Measurements from ENCODE around the gene ZYG11A. TPM values are rescaled to one million over a fixed set of nuclear protein-coding genes. Genes with fewer than 3 reads are reported as not detected.

ZYG11A gene
- total and polyA plus RNA-seq, 2 donors from 2014 or later: 0.28 to 0.84 TPM

DNA sequence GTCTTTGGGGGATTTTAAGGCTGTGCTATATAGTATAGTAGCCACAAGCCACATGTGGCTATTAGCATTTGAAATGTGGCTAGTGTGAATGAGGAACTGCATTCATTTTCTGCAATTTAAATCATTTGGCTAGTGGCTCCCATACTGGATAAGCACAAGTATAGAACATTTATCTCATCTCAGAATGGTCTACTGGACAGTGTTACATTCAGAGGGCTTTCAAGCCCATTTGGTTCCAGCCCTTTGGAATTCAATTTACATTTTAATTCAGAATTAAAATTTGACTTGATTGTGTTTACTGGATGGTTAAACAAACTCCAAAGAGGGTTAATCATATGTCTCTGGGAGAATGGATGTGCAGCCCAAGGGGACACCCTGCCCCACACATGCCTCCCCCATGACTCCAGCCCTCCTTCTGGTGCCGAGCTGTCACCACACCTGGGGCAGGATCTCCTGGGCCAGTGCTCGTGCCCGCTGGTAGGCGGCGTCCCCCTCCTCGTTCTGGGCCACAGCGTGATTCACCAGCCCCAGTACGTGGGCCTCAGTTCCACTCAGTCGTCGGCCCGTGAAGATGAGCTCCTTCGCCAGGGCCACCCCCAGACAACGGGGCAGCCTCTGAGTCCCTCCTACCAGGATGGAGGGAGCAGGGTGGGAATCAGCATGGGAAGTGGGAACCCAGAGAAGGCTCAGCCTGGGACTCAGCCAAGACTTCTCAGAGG, 61.8 kb downstream of the ZYG11A start:
- DNase-seq (no peak), FAIRE-seq (no peak)
- Histone ChIP-seq H3K4me3 (ENCODE audit: low read length in 3 of 3) (no peak overlapping the region), H3K27ac (ENCODE audit: low read depth in 2 of 2, low read length in 2 of 2) (no peak overlapping the region), H3K9ac (ENCODE audit: low read length in 3 of 3) (no peak overlapping the region), H3K9me3 (ENCODE audit: control insufficient read depth in 2 of 3, insufficient read depth in 1 of 3, low read length in 3 of 3) (no peaks in the 10 kb centered on the region), H3K27me3 (ENCODE audit: control insufficient read depth, insufficient read depth, low read length) (no peaks in the 10 kb centered on the region), H3K4me1 (ENCODE audit: control insufficient read depth in 2 of 3, insufficient read depth in 2 of 3, low read depth in 1 of 3, low read length in 3 of 3) (peaks cover 0 to 11% (median 10%) of the 10 kb centered on the region in 3 donors), H3K36me3 (ENCODE audit: control insufficient read depth in 2 of 3, insufficient read depth in 3 of 3, low read length in 3 of 3) (peaks cover 0 to 5% (median 0%) of the 10 kb centered on the region in 3 donors)
- intact Hi-C loops (cut with DNase I): no loop called here
- TF ChIP-seq, protein P1, sequence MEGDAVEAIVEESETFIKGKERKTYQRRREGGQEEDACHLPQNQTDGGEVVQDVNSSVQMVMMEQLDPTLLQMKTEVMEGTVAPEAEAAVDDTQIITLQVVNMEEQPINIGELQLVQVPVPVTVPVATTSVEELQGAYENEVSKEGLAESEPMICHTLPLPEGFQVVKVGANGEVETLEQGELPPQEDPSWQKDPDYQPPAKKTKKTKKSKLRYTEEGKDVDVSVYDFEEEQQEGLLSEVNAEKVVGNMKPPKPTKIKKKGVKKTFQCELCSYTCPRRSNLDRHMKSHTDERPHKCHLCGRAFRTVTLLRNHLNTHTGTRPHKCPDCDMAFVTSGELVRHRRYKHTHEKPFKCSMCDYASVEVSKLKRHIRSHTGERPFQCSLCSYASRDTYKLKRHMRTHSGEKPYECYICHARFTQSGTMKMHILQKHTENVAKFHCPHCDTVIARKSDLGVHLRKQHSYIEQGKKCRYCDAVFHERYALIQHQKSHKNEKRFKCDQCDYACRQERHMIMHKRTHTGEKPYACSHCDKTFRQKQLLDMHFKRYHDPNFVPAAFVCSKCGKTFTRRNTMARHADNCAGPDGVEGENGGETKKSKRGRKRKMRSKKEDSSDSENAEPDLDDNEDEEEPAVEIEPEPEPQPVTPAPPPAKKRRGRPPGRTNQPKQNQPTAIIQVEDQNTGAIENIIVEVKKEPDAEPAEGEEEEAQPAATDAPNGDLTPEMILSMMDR (IDR thresholded peaks at IDR 0.05; ENCODE audit: borderline replicate concordance, extremely low read depth, insufficient read depth): no peak

- no peak overlapping the region for H3K4me3 ChIP-seq (ENCODE audit: low read length in 3 of 3)
- no peaks in the 10 kb centered on the region for H3K27me3 ChIP-seq (ENCODE audit: control insufficient read depth, insufficient read depth, low read length)
- H3K9ac ChIP-seq (ENCODE audit: low read length in 3 of 3): no peak overlapping the region
- no peak for FAIRE-seq
- peaks cover 0 to 5% (median 4%) of the 10 kb centered on the region in 3 donors for H3K36me3 ChIP-seq (ENCODE audit: control insufficient read depth in 2 of 3, insufficient read depth in 3 of 3, low read length in 3 of 3)
- intact Hi-C loops (cut with DNase I): no loop called here
- TF ChIP-seq, protein P1 (IDR thresholded peaks at IDR 0.05; ENCODE audit: borderline replicate concordance, extremely low read depth, insufficient read depth): peak; percentile 18
- H3K9me3 ChIP-seq (ENCODE audit: control insufficient read depth in 2 of 3, insufficient read depth in 1 of 3, low read length in 3 of 3): no peaks in the 10 kb centered on the region
- no peak overlapping the region for H3K27ac ChIP-seq (ENCODE audit: low read depth in 2 of 2, low read length in 2 of 2)
- peaks cover 0 to 11% (median 10%) of the 10 kb centered on the region in 3 donors for H3K4me1 ChIP-seq (ENCODE audit: control insufficient read depth in 2 of 3, insufficient read depth in 2 of 3, low read depth in 1 of 3, low read length in 3 of 3)
- peak in 1 of 5 donors; percentile 31 for DNase-seq
Measured at GRCh38 chr1:52904927-52905698, 62.6 kb downstream of the ZYG11A start.

- Histone ChIP-seq H3K27me3 (ENCODE audit: control insufficient read depth, insufficient read depth, low read length) (no peaks in the 10 kb centered on the region), H3K4me1 (ENCODE audit: control insufficient read depth in 2 of 3, insufficient read depth in 2 of 3, low read depth in 1 of 3, low read length in 3 of 3) (peaks cover 0 to 11% (median 10%) of the 10 kb centered on the region in 3 donors), H3K27ac (ENCODE audit: low read depth in 2 of 2, low read length in 2 of 2) (no peak overlapping the region), H3K9me3 (ENCODE audit: control insufficient read depth in 2 of 3, insufficient read depth in 1 of 3, low read length in 3 of 3) (no peaks in the 10 kb centered on the region), H3K36me3 (ENCODE audit: control insufficient read depth in 2 of 3, insufficient read depth in 3 of 3, low read length in 3 of 3) (peaks cover 0 to 6% (median 4%) of the 10 kb centered on the region in 3 donors), H3K4me3 (ENCODE audit: low read length in 3 of 3) (no peak overlapping the region), H3K9ac (ENCODE audit: low read length in 3 of 3) (no peak overlapping the region)
- intact Hi-C loops (cut with DNase I): no loop called here
- TF ChIP-seq, protein P1 (IDR thresholded peaks at IDR 0.05; ENCODE audit: borderline replicate concordance, extremely low read depth, insufficient read depth): no peak
- FAIRE-seq (no peak), DNase-seq (no peak)
Measured at GRCh38 chr1:52906135-52906603, 63.6 kb downstream of the ZYG11A start.
